Subcutaneous adipose tissue (tissue), 4 donors: ENCODE data around the gene PIN1. TPM values are rescaled to one million over a fixed set of nuclear protein-coding genes. Genes with fewer than 3 reads are reported as not detected.

Experiments
- CTCF ChIP-seq: fragments of 450-650 bp; IDR thresholded peaks from one replicate; pipeline ENCODE4 v1.5.1; 2016; ENCODE audit warnings: low read depth, mild to moderate bottlenecking, control low read depth, antibody characterized with exemption, moderate library complexity
- total RNA-seq, 4 donors: library from RNA; depleted of rRNA; stranded (reverse); fragments of >200 nt; gene quantifications; one replicate each; pipeline ENCODE4 v1.1.0, GENCODE V29; 2016

PIN1 gene
- total RNA-seq, 4 donors from 2014 or later = 43.9 to 117 (median 80.5) TPM

DNA sequence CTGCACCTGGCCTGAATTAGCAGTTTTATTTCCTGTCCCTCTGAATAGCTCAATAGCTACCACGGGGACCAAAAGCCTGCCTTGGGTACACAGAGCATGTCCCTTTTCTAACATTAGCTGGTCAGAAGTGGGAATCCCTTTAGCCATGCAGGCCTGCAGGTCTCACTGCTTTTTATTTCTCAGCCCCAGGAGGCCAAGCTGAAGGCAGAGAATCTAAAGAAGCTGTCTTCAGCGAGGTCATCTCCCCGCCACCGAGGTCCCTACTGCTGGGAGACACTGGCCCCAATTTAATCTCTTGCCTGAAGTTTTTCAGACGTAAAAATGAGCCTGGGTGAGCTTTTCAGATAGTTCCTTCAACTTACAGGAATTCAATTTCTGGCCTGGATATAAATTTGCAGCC is 40.7 kb downstream of the PIN1 start:
- TF ChIP-seq CTCF = no peak

- TF ChIP-seq CTCF = no peak
Observed at GRCh38 chr19:9877780-9878510, 42.8 kb downstream of the PIN1 start.

GRCh38 chr19:9878511-9879196 is 43.5 kb downstream of the PIN1 start:
- TF ChIP-seq CTCF = no peak

- no peak for TF ChIP-seq CTCF
Observed at GRCh38 chr19:9881720-9882119, 46.6 kb downstream of the PIN1 start.

DNA sequence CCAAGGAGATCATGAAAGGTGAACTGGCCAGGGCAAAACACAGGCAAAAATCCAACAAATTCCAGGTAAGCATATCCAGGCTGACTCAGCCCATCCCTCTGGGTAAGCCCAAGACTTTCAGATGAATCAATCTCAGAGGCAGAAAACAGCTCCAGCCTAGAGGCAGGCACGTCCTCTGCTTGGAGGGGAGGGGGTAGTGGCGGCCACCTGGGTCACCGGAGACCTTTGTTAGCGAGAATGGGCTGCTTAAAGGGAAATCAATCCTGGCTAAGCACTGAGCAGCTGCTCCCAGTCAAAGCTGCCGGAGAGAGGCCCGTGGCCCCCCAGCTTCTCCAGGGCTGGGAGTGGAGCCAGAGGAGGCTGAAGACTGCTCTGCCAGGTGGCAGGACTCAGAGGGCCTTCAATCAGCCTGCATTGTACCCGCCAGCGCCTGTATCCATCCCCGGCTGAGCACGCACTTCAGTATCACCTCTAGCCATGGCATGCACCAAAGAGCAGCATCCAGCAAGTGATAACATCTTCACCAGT is 48.2 kb downstream of the PIN1 start:
- TF ChIP-seq CTCF = no peak

DNA sequence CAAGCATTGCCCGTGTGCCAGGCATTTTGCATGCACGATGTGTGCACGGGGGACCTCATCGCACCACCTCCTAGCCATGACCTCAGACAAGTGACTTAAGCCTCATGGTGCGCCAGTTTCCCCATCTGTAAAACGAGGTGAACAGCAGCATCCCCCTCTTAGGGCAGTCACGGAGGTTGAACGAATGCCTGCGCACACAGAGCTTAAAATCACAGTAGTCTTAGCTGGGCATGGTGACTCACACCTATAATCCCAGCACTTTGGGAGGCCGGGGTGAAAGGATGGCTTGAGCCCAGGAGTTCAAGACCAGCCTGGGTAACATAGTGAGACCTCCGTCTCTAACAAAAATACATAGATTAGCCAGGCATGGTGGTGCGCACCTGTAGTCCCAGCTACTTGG is 48.6 kb downstream of the PIN1 start:
- TF ChIP-seq CTCF = no peak

GRCh38 chr19:9885077-9885552 is 50.0 kb downstream of the PIN1 start:
- TF ChIP-seq CTCF = no peak
